Transverse colon (tissue), 4 donors: Measurements from ENCODE around the gene ZBTB5. TPM values are rescaled to one million over a fixed set of nuclear protein-coding genes. Genes with fewer than 3 reads are reported as not detected.
"Not testable (repeated sequence)": the region's sequence is repeated elsewhere in the genome, so short reads cannot be mapped to it uniquely, and the experiment has no call there.

Experiments
- DNase-seq: peaks from one replicate; pipeline ENCODE4 v3.0.0-alpha.2; 2019
- H3K27ac ChIP-seq, 4 donors: fragments of 200-600 bp; sonication (generic); 2 replicates each; pipeline ENCODE4 v1.5.1; 2016 to 2018; ENCODE audit warnings: inconsistent platforms in 4 of 4
- H3K27me3 ChIP-seq: fragments of 200-600 bp; sonication (generic); 2 replicates; pipeline ENCODE4 v1.5.1; 2017; ENCODE audit warnings: inconsistent platforms
- H3K36me3 ChIP-seq, 4 donors: fragments of 200-600 bp; sonication (generic); 2 replicates each; pipeline ENCODE4 v1.5.1; 2017 to 2019; ENCODE audit warnings: inconsistent platforms in 4 of 4
- H3K4me1 ChIP-seq, 4 donors: fragments of 200-600 bp; sonication (generic); 2 replicates each; pipeline ENCODE4 v1.5.1; 2017 to 2020; ENCODE audit warnings: inconsistent platforms in 4 of 4
- H3K4me3 ChIP-seq, 4 donors: fragments of 200-600 bp; sonication (generic); 1 replicate in 1 of 4; 2 replicates in 3 of 4; pipeline versions ENCODE4 v1.5.1 to v1.6.1; 2017 to 2019; ENCODE audit warnings: inconsistent platforms in 4 of 4
- H3K9me3 ChIP-seq, 2 donors: fragments of 200-600 bp; sonication (generic); 2 replicates each; pipeline ENCODE4 v1.5.1; 2017 to 2019; ENCODE audit warnings: inconsistent platforms in 2 of 2
- CTCF ChIP-seq, 5 experiments: fragments of 200-600 bp in 3 of 5; fragments of 450-650 bp in 2 of 5; sonication (generic) in 3 of 5; IDR thresholded peaks; 1 replicate in 2 of 5; 2 replicates in 3 of 5; pipeline ENCODE4 v1.5.1; 2016 to 2017; ENCODE audit warnings: antibody characterized with exemption in 5 of 5, inconsistent platforms in 3 of 5, mild to moderate bottlenecking in 2 of 5, moderate library complexity in 1 of 5
- EP300 ChIP-seq: sonication (generic); formaldehyde crosslinking; IDR thresholded peaks from one replicate; pipeline ENCODE4 v1.6.1; 2017; ENCODE audit warnings: antibody characterized with exemption, low read depth
- POLR2A ChIP-seq: fragments of 450-650 bp; IDR thresholded peaks from one replicate; pipeline ENCODE4 v1.6.1; 2016; ENCODE audit warnings: antibody characterized with exemption, mild to moderate bottlenecking, moderate library complexity
- POLR2AphosphoS5 ChIP-seq, 3 donors: sonication (generic); formaldehyde crosslinking; IDR thresholded peaks; one replicate each; pipeline ENCODE4 v1.6.1; 2016; ENCODE audit warnings: antibody characterized with exemption in 3 of 3
- WGBS, 2 donors: methylation state at CpG; one replicate each; pipeline ENCODE4 v1.1.5; 2018; ENCODE audit warnings: low coverage in 1 of 2; 5-methylcytosine and 5-hydroxymethylcytosine counted together
- in situ Hi-C, 4 donors: fragments of 200-750 bp; cut with MboI; loops; one replicate each; pipeline versions ENCODE4 v1.15.0 to v1.15.1; 2017; ENCODE audit warnings: low sequenced_read_pairs in 3 of 4, low pct_ligation_motif_present in 1 of 4, low pct_unique_long_range_greater_than_20kb in 1 of 4
- intact Hi-C: fragments of 100-400 bp; cut with DNase I; formaldehyde crosslinking; loops from one replicate; pipeline ENCODE4 v1.15.1; 2023; ENCODE audit warnings: low total_unique reads
- total RNA-seq, 4 donors: library from RNA; depleted of rRNA; stranded (reverse); fragments of >200 nt; gene quantifications; one replicate each; pipeline ENCODE4 v1.1.0, GENCODE V29; 2016

The ZBTB5 gene, protein sequence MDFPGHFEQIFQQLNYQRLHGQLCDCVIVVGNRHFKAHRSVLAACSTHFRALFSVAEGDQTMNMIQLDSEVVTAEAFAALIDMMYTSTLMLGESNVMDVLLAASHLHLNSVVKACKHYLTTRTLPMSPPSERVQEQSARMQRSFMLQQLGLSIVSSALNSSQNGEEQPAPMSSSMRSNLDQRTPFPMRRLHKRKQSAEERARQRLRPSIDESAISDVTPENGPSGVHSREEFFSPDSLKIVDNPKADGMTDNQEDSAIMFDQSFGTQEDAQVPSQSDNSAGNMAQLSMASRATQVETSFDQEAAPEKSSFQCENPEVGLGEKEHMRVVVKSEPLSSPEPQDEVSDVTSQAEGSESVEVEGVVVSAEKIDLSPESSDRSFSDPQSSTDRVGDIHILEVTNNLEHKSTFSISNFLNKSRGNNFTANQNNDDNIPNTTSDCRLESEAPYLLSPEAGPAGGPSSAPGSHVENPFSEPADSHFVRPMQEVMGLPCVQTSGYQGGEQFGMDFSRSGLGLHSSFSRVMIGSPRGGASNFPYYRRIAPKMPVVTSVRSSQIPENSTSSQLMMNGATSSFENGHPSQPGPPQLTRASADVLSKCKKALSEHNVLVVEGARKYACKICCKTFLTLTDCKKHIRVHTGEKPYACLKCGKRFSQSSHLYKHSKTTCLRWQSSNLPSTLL
- total RNA-seq = 10 to 100 TPM in 3 of 4 donors, 1 to 10 TPM in 1; 3.2 to 14.6 (median 12.8) TPM

GRCh38 chr9:37465249-37466036, at the start of gene ZBTB5:
Gene ZBTB5 (minus strand): TSS chr9:37465450. CDS start chr9:37442551, 22,899 bp downstream.
- DNase-seq = peak; percentile 99
- in situ Hi-C loops = loop anchor here in 2 of 4 donors (10.0 to 25.0 kb wide), 3 partner anchors 129 to 597 kb away; partner anchors contain the start of genes EXOSC3 (in 1 of the 2), SHB (in 1 of the 2) and TOMM5 (in 1 of the 2)
- peaks cover 14 to 37% (median 30%) of the 10 kb centered on the region in 4 donors for H3K4me1 ChIP-seq
- H3K27ac ChIP-seq = peak within 1 kb of the TSS; percentile 94 to 99 (median 98)
- peak within 1 kb of the TSS; percentile 69 to 95 (median 79) for H3K4me3 ChIP-seq
- TF ChIP-seq POLR2A (no peak), EP300 (no peak), POLR2AphosphoS5 (IDR thresholded peaks at IDR 0.05) (peak; percentile 78 to 90 (median 89))
- intact Hi-C loops = no loop called here
- no peaks in the 10 kb centered on the region for H3K36me3 ChIP-seq
- no peaks in the 10 kb centered on the region for H3K9me3 ChIP-seq
- WGBS, 2 donors = 1% methylated on average over 50 of the region's 52 CpGs; no CpG with 5 or more reads in 1 of the 2 donors
- H3K27me3 ChIP-seq = no peaks in the 10 kb centered on the region

- H3K4me3 ChIP-seq = no peak overlapping the region
- WGBS, 2 donors = 65% methylated on average over 7 of the region's 7 CpGs
- H3K4me1 ChIP-seq = no peaks in the 10 kb centered on the region
- H3K9me3 ChIP-seq = no peaks in the 10 kb centered on the region
- TF ChIP-seq POLR2A (no peak), CTCF (IDR thresholded peaks at IDR 0.05) (no peak), EP300 (no peak), POLR2AphosphoS5 (IDR thresholded peaks at IDR 0.05) (no peak)
- intact Hi-C loops = no loop called here
- H3K27ac ChIP-seq = no peak overlapping the region
- DNase-seq = peak; percentile 25
- H3K27me3 ChIP-seq = no peaks in the 10 kb centered on the region
- H3K36me3 ChIP-seq = no peaks in the 10 kb centered on the region
- in situ Hi-C loops = no loop called here
Observed at GRCh38 chr9:37514999-37515398, 49.7 kb upstream of the ZBTB5 start.

DNA sequence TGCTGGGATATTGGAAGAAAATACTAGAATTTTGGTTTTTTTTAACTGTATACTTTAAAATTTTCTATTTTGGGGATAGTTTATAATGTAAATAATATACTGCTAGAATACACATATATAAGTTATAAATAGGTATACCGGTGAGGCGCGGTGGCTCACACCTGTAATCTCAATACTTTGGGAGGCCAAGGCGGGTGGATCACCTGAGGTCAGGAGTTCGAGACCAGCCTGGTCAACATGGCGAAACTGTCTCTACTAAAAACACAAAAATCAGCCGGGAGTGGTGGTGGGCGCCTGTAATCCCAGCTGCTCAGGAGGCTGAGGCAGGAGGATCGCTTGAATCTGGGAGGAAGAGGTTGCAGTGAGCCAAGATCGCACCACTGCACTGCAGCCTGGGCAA, 49.2 kb upstream of the ZBTB5 start:
- in situ Hi-C loops, H3K4me3 ChIP-seq, H3K27ac ChIP-seq, H3K9me3 ChIP-seq, H3K27me3 ChIP-seq, H3K36me3 ChIP-seq, H3K4me1 ChIP-seq, intact Hi-C loops, DNase-seq: not testable (repeated sequence)
- 96 to 97% methylated on average over 10 of the region's 10 CpGs for WGBS, 2 donors

GRCh38 chr9:37512437-37512836, 47.2 kb upstream of the ZBTB5 start:
- H3K4me3 ChIP-seq = no peak overlapping the region
- H3K27ac ChIP-seq = no peak overlapping the region
- DNase-seq = no peak
- H3K9me3 ChIP-seq = no peaks in the 10 kb centered on the region
- intact Hi-C loops = no loop called here
- H3K36me3 ChIP-seq = no peaks in the 10 kb centered on the region
- no peaks in the 10 kb centered on the region for H3K4me1 ChIP-seq
- in situ Hi-C loops = no loop called here
- H3K27me3 ChIP-seq = no peaks in the 10 kb centered on the region
- 75% methylated on average over 12 of the region's 12 CpGs; no CpG with 5 or more reads in 1 of the 2 donors for WGBS, 2 donors
- TF ChIP-seq EP300 (no peak), CTCF (IDR thresholded peaks at IDR 0.05) (no peak), POLR2A (no peak), POLR2AphosphoS5 (IDR thresholded peaks at IDR 0.05) (no peak)
